NCI-H2227 treated with DMSO at 0.1 percent for 48 hours (cell line): ENCODE results near the gene PLB1.
"Not testable (repeated sequence)": the region's sequence is repeated elsewhere in the genome, so short reads cannot be mapped to it uniquely, and the experiment has no call there.

ENCODE experiments used
- DNase-seq: peaks from one replicate; lab custom pipeline; 2025; lab: John Stamatoyannopoulos, UW

Gene PLB1

GRCh38 chr2:28465148-28465885 is 30.5 kb upstream of the PLB1 start:
- DNase-seq = no peak

GRCh38 chr2:28469304-28469703 is 26.6 kb upstream of the PLB1 start:
- DNase-seq = no peak

GRCh38 chr2:28469947-28470535 is 25.8 kb upstream of the PLB1 start:
- DNase-seq = no peak

GRCh38 chr2:28470759-28471158 is 25.1 kb upstream of the PLB1 start:
- DNase-seq = no peak

- no peak for DNase-seq
Measured at GRCh38 chr2:28471214-28471613, 24.6 kb upstream of the PLB1 start.

GRCh38 chr2:28471701-28472236 is 24.1 kb upstream of the PLB1 start:
- no peak for DNase-seq

- DNase-seq = not testable (repeated sequence)
Measured at GRCh38 chr2:28472641-28473040, 23.2 kb upstream of the PLB1 start.

GRCh38 chr2:28475088-28475595 is 20.7 kb upstream of the PLB1 start:
- DNase-seq = no peak

- no peak for DNase-seq
Measured at GRCh38 chr2:28477087-28477486, 18.8 kb upstream of the PLB1 start.

- no peak for DNase-seq
Measured at GRCh38 chr2:28477645-28478044, 18.2 kb upstream of the PLB1 start.

- no peak for DNase-seq
Measured at GRCh38 chr2:28480403-28481049, 15.3 kb upstream of the PLB1 start.

- DNase-seq = no peak
Measured at GRCh38 chr2:28481905-28482304, 14.0 kb upstream of the PLB1 start.

GRCh38 chr2:28484835-28485234 is 11.0 kb upstream of the PLB1 start:
- no peak for DNase-seq

GRCh38 chr2:28486526-28486925 is 9.3 kb upstream of the PLB1 start:
- no peak for DNase-seq

- DNase-seq = no peak
Measured at GRCh38 chr2:28487258-28487657, 8.6 kb upstream of the PLB1 start.

- DNase-seq = no peak
Measured at GRCh38 chr2:28488083-28488830, 7.6 kb upstream of the PLB1 start.

- no peak for DNase-seq
Measured at GRCh38 chr2:28488858-28489575, 6.8 kb upstream of the PLB1 start.

- no peak for DNase-seq
Measured at GRCh38 chr2:28490558-28490957, 5.3 kb upstream of the PLB1 start.

GRCh38 chr2:28492282-28492681 is 3.6 kb upstream of the PLB1 start:
- no peak for DNase-seq

- DNase-seq = no peak
Measured at GRCh38 chr2:28493636-28494035, 2.2 kb upstream of the PLB1 start.

- DNase-seq = no peak
Measured at GRCh38 chr2:28496781-28497180, 921 bp downstream of the PLB1 start.

GRCh38 chr2:28497206-28497605 is 1.3 kb downstream of the PLB1 start:
- no peak for DNase-seq
